Osteocyte (in vitro differentiated cells): ENCODE results near the gene PITPNM3. TPM values are rescaled to one million over a fixed set of nuclear protein-coding genes. Genes with fewer than 3 reads are reported as not detected.

Experiments used
- DNase-seq: peaks from one replicate; pipeline ENCODE4 v3.0.0; 2021; ENCODE audit warnings: mixed read lengths; ENCODE audit not compliant: unreplicated experiment; ENCODE audit errors: extremely low spot score
- H3K27ac Mint-ChIP-seq: one replicate; pipeline ENCODE4 v1.8.0; 2021; ENCODE audit warnings: mild to moderate bottlenecking, mixed read lengths; ENCODE audit not compliant: unreplicated experiment
- H3K27me3 Mint-ChIP-seq: one replicate; pipeline ENCODE4 v1.8.0; 2021; ENCODE audit warnings: mixed read lengths; ENCODE audit not compliant: unreplicated experiment
- H3K36me3 Mint-ChIP-seq: one replicate; pipeline ENCODE4 v1.8.0; 2021; ENCODE audit warnings: mixed read lengths; ENCODE audit not compliant: unreplicated experiment
- H3K4me1 Mint-ChIP-seq: one replicate; pipeline ENCODE4 v1.8.0; 2021; ENCODE audit warnings: mixed read lengths; ENCODE audit not compliant: unreplicated experiment
- H3K4me3 Mint-ChIP-seq: one replicate; pipeline ENCODE4 v1.8.0; 2021; ENCODE audit warnings: mild to moderate bottlenecking, moderate library complexity, mixed read lengths; ENCODE audit not compliant: unreplicated experiment
- H3K9me3 Mint-ChIP-seq: one replicate; pipeline ENCODE4 v1.8.0; 2021; ENCODE audit warnings: mixed read lengths; ENCODE audit not compliant: unreplicated experiment
- CTCF ChIP-seq: fragments of 200-600 bp; sonication (generic); IDR thresholded peaks from 2 replicates; pipeline ENCODE4 v1.5.0; 2021; ENCODE audit warnings: antibody characterized with exemption, mild to moderate bottlenecking, moderate library complexity
- total RNA-seq: library from RNA; stranded (reverse); gene quantifications from 2 replicates; pipeline ENCODE4 v1.2.1, GENCODE V29; 2021

The PITPNM3 gene
- total RNA-seq, 1 donor from 2014 or later, result 0.94 TPM

- H3K27me3 Mint-ChIP-seq, result no peaks in the 10 kb centered on the region
- H3K4me3 Mint-ChIP-seq, result no peak overlapping the region
- no peak for TF ChIP-seq CTCF
- no peak overlapping the region for H3K27ac Mint-ChIP-seq
- H3K9me3 Mint-ChIP-seq, result no peaks in the 10 kb centered on the region
- peaks cover 4% of the 10 kb centered on the region for H3K36me3 Mint-ChIP-seq
- peaks cover 8% of the 10 kb centered on the region for H3K4me1 Mint-ChIP-seq
- DNase-seq, result peak; percentile 80
These were observed 14.5 kb upstream of the PITPNM3 start for GRCh38 chr17:6570731-6571451.

- no peaks in the 10 kb centered on the region for H3K27me3 Mint-ChIP-seq
- H3K9me3 Mint-ChIP-seq, result no peaks in the 10 kb centered on the region
- H3K27ac Mint-ChIP-seq, result no peak overlapping the region
- no peaks in the 10 kb centered on the region for H3K4me1 Mint-ChIP-seq
- no peak for TF ChIP-seq CTCF
- H3K36me3 Mint-ChIP-seq, result peaks cover 2% of the 10 kb centered on the region
- H3K4me3 Mint-ChIP-seq, result no peak overlapping the region
- DNase-seq, result peak; percentile 63
These were observed 13.3 kb upstream of the PITPNM3 start for GRCh38 chr17:6569370-6570285.

GRCh38 chr17:6568184-6568758, 11.9 kb upstream of the PITPNM3 start:
- H3K27ac Mint-ChIP-seq, result no peak overlapping the region
- no peak overlapping the region for H3K4me3 Mint-ChIP-seq
- H3K9me3 Mint-ChIP-seq, result no peaks in the 10 kb centered on the region
- peak; percentile 69 for DNase-seq
- no peaks in the 10 kb centered on the region for H3K27me3 Mint-ChIP-seq
- no peaks in the 10 kb centered on the region for H3K4me1 Mint-ChIP-seq
- H3K36me3 Mint-ChIP-seq, result peaks cover 2% of the 10 kb centered on the region
- no peak for TF ChIP-seq CTCF

- Mint-ChIP-seq H3K4me3 (no peak overlapping the region), H3K9me3 (no peaks in the 10 kb centered on the region), H3K27ac (no peak overlapping the region), H3K27me3 (no peaks in the 10 kb centered on the region), H3K36me3 (peaks cover 1% of the 10 kb centered on the region), H3K4me1 (no peaks in the 10 kb centered on the region)
- peak; percentile 13 for DNase-seq
- no peak for TF ChIP-seq CTCF
These were observed 11.3 kb upstream of the PITPNM3 start for GRCh38 chr17:6567528-6568183.
